ENCODE measurements around the gene TMEM198.

TMEM198 gene

GRCh38 chr2:219506802-219507526 lies 36.9 kb upstream of the TMEM198 start:
- no peak for ATAC-seq
- TF ChIP-seq GLIS3 (CRISPR knock-in tag; IDR thresholded peaks at IDR 0.05) (no peak), PPARA (CRISPR knock-in tag; IDR thresholded peaks at IDR 0.05; ENCODE audit: borderline replicate concordance) (no peak), ZNF8 (CRISPR knock-in tag; IDR thresholded peaks at IDR 0.05) (no peak), ISL1 (CRISPR knock-in tag; IDR thresholded peaks at IDR 0.05) (no peak), ARNTL (CRISPR knock-in tag; IDR thresholded peaks at IDR 0.05; ENCODE audit: borderline replicate concordance, low read depth) (no peak)

- ATAC-seq, result peak; percentile 11; the same call in 1 of the 3 replicates
- TF ChIP-seq TCF4 (CRISPR knock-in tag; IDR thresholded peaks at IDR 0.05; ENCODE audit: borderline replicate concordance) (peak; percentile 66; the same call in 1 of the 2 replicates), POU6F1 (CRISPR knock-in tag; IDR thresholded peaks at IDR 0.05; ENCODE audit: borderline replicate concordance, low read depth) (no peak), TSHZ2 (CRISPR knock-in tag; IDR thresholded peaks at IDR 0.05) (peak; percentile 52; the same call in 1 of the 2 replicates), ZNF70 (CRISPR knock-in tag; IDR thresholded peaks at IDR 0.05) (0 out of 2 replicates have a peak, but pooled peaks have one; percentile 10)
Observed at GRCh38 chr2:219507581-219508443, 36.0 kb upstream of the TMEM198 start.

- TF ChIP-seq ZNF70 (CRISPR knock-in tag; IDR thresholded peaks at IDR 0.05), result no peak
- TF ChIP-seq ESRRG (CRISPR knock-in tag; IDR thresholded peaks at IDR 0.05), result no peak
- no peak for TF ChIP-seq BACH2 (CRISPR knock-in tag; IDR thresholded peaks at IDR 0.05; ENCODE audit: borderline replicate concordance)
- TF ChIP-seq TSHZ2 (CRISPR knock-in tag; IDR thresholded peaks at IDR 0.05), result no peak
- TF ChIP-seq ZFP30 (CRISPR knock-in tag; IDR thresholded peaks at IDR 0.05), result no peak
- no peak for TF ChIP-seq POU6F1 (CRISPR knock-in tag; IDR thresholded peaks at IDR 0.05; ENCODE audit: borderline replicate concordance, low read depth)
- TF ChIP-seq PATZ1 (CRISPR knock-in tag; IDR thresholded peaks at IDR 0.05; ENCODE audit: borderline replicate concordance), result no peak
- TF ChIP-seq ARNTL (CRISPR knock-in tag; IDR thresholded peaks at IDR 0.05; ENCODE audit: borderline replicate concordance, low read depth), result no peak
- no peak for ATAC-seq
Observed at GRCh38 chr2:219508444-219508734, 35.4 kb upstream of the TMEM198 start.
